ENCODE data around the gene SPNS3.

The SPNS3 gene

GRCh38 chr17:4472286-4472685 is 38.5 kb downstream of the SPNS3 start:
- no peak for DNase-seq

GRCh38 chr17:4474093-4474492 is 40.4 kb downstream of the SPNS3 start:
- no peak for DNase-seq

GRCh38 chr17:4475001-4475400 is 41.3 kb downstream of the SPNS3 start:
- no peak for DNase-seq

- no peak for DNase-seq
These were observed 41.7 kb downstream of the SPNS3 start for GRCh38 chr17:4475463-4475862.

- no peak for DNase-seq
These were observed 42.3 kb downstream of the SPNS3 start for GRCh38 chr17:4476017-4476416.

GRCh38 chr17:4476511-4477070 is 42.9 kb downstream of the SPNS3 start:
- no peak for DNase-seq

GRCh38 chr17:4477255-4477791 is 43.6 kb downstream of the SPNS3 start:
- peak; percentile 37 for DNase-seq

GRCh38 chr17:4478318-4478830 is 44.6 kb downstream of the SPNS3 start:
- no peak for DNase-seq

GRCh38 chr17:4479340-4479981 is 45.7 kb downstream of the SPNS3 start:
- no peak for DNase-seq

- no peak for DNase-seq
These were observed 46.4 kb downstream of the SPNS3 start for GRCh38 chr17:4479982-4480751.

- peak; percentile 60 for DNase-seq
These were observed 47.5 kb downstream of the SPNS3 start for GRCh38 chr17:4480929-4481898.

- no peak for DNase-seq
These were observed 48.7 kb downstream of the SPNS3 start for GRCh38 chr17:4482338-4483011.

- DNase-seq: no peak
These were observed 49.5 kb downstream of the SPNS3 start for GRCh38 chr17:4483012-4483840.

GRCh38 chr17:4485676-4486646 is 52.2 kb downstream of the SPNS3 start:
- DNase-seq: peak; percentile 74

GRCh38 chr17:4487296-4487695 is 53.6 kb downstream of the SPNS3 start:
- no peak for DNase-seq

GRCh38 chr17:4487820-4488716 is 54.3 kb downstream of the SPNS3 start:
- no peak for DNase-seq

- no peak for DNase-seq
These were observed 55.4 kb downstream of the SPNS3 start for GRCh38 chr17:4488989-4489595.

GRCh38 chr17:4490109-4490591 is 56.4 kb downstream of the SPNS3 start:
- DNase-seq: no peak
